AG10803 (cell line): ENCODE data around the gene NUCB1.
"Not testable (repeated sequence)": the region's sequence is repeated elsewhere in the genome, so short reads cannot be mapped to it uniquely, and the experiment has no call there.

Experiments
- DNase-seq: peaks from one replicate; pipeline ENCODE4 v3.0.0; 2010; ENCODE audit warnings: low read depth
- H3K4me3 ChIP-seq: 2 replicates; pipeline ENCODE4 v1.5.1; 2011; ENCODE audit warnings: mild to moderate bottlenecking, low read length, control low read depth
- TF ChIP-seq, protein P1 (sequence below): conservative IDR thresholded peaks from 2 replicates; pipeline ENCODE4 v1.5.1; 2011; ENCODE audit warnings: mild to moderate bottlenecking, low read length, control low read depth, inconsistent platforms

The NUCB1 gene

DNA sequence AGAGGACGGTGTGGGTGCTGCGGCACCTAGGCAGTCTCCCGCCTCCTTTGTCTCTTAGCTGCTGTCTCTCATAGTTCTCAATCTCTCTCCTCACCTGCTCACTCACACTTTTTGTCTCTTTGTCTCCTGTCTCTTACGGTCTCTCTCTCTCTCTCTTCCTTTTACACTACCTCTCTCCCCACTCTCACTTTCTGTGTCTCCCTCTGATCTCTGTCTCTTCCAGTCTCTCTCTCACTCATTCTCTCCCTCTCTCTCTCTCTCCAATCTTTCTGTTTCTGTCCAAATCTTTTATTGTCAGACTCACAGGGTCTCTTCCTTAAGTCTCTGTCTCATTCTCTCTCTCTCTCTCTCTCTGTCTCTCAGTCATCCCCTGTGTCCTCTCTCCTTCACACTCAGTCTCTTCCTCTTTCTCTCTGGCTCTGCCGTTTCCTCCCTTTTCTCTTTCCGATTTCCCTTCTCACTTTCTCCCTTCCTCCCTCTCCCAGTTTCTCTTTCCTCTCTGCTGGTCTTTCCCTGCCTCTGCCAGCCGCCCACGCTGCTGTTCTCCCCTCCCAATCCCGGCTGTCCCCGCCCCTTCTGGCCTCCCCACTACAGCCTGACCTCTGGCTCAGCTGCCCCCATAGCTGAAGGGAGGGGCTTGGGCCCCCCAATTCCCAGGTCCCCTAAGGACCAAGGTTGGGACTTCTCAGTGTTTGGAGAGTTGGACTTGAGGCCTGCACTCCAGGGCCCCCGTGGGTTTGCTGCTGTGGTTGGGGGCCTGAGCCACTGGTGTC is 31.8 kb upstream of the NUCB1 start, which contains the start of gene PLEKHA4:
Gene PLEKHA4 (minus strand): TSS at position 504 of the 773 bp plus-strand sequence. CDS start 997 bp downstream, outside the sequence.
- TF ChIP-seq, protein P1, sequence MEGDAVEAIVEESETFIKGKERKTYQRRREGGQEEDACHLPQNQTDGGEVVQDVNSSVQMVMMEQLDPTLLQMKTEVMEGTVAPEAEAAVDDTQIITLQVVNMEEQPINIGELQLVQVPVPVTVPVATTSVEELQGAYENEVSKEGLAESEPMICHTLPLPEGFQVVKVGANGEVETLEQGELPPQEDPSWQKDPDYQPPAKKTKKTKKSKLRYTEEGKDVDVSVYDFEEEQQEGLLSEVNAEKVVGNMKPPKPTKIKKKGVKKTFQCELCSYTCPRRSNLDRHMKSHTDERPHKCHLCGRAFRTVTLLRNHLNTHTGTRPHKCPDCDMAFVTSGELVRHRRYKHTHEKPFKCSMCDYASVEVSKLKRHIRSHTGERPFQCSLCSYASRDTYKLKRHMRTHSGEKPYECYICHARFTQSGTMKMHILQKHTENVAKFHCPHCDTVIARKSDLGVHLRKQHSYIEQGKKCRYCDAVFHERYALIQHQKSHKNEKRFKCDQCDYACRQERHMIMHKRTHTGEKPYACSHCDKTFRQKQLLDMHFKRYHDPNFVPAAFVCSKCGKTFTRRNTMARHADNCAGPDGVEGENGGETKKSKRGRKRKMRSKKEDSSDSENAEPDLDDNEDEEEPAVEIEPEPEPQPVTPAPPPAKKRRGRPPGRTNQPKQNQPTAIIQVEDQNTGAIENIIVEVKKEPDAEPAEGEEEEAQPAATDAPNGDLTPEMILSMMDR, result no peak
- H3K4me3 ChIP-seq, result peak within 1 kb of the TSS; percentile 63
- DNase-seq, result peak; percentile 51

DNA sequence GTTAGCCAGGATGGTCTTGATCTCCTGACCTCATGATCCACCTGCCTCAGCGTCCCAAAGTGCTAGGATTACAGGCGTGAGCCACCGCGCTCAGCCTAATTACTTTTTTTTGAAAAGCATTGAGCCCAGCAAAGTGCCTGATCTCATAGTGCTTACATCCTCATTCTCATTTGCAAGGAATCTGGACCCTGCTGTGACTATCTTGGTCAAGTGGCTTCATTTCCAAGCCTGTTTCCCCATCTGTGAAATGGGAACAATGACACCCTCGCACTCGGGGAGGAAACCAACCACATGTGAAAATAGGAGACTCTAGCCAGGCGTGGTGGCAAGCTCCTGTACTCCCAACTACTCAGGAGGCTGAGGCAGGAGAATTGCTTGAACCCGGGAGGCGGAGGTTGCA is 30.1 kb upstream of the NUCB1 start:
- DNase-seq, result no peak
- TF ChIP-seq, protein P1, result no peak
- no peak overlapping the region for H3K4me3 ChIP-seq

DNA sequence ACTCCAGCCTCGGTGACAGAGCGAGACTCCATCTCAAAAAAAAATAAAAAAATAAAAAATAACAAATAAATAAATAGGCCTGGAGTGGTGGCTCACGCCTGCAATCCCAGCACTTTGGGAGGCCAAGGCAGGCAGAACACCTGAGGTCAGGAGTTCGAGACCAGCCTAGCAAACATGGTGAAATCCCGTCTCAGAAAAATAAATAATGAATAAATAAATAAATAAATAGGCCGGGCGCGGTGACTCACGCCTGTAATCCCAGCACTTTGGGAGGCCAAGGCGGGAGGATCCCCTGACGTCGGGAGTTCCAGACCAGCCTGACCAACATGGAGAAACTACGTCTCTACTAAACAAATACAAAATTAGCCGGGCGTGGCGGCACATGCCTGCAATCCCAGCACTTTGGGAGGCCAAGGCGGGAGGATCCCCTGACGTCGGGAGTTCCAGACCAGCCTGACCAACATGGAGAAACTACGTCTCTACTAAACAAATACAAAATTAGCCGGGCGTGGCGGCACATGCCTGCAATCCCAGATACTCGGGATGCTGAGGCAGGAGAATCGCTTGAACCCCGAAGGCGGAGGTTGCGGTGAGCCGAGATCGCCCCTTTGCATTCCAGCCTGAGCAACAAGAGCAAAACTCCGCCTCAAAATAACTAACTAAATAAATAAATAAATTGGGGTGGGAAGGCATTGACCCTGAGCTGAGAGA is 28.5 kb upstream of the NUCB1 start:
- not testable (repeated sequence) for DNase-seq
- peak overlapping the region; percentile 45 for H3K4me3 ChIP-seq

GRCh38 chr19:48872182-48872883 is 27.8 kb upstream of the NUCB1 start, which contains the start of gene PPP1R15A:
Gene PPP1R15A (plus strand): TSS chr19:48872421. CDS start chr19:48873234, 813 bp downstream.
- TF ChIP-seq, protein P1, result no peak
- peak within 1 kb of the TSS; percentile 100 for H3K4me3 ChIP-seq
- DNase-seq, result peak; percentile 96

- TF ChIP-seq, protein P1, result no peak
- peak overlapping the region; percentile 100 for H3K4me3 ChIP-seq
- DNase-seq, result peak; percentile 95
Measured at GRCh38 chr19:48872884-48873475, 27.1 kb upstream of the NUCB1 start.

DNA sequence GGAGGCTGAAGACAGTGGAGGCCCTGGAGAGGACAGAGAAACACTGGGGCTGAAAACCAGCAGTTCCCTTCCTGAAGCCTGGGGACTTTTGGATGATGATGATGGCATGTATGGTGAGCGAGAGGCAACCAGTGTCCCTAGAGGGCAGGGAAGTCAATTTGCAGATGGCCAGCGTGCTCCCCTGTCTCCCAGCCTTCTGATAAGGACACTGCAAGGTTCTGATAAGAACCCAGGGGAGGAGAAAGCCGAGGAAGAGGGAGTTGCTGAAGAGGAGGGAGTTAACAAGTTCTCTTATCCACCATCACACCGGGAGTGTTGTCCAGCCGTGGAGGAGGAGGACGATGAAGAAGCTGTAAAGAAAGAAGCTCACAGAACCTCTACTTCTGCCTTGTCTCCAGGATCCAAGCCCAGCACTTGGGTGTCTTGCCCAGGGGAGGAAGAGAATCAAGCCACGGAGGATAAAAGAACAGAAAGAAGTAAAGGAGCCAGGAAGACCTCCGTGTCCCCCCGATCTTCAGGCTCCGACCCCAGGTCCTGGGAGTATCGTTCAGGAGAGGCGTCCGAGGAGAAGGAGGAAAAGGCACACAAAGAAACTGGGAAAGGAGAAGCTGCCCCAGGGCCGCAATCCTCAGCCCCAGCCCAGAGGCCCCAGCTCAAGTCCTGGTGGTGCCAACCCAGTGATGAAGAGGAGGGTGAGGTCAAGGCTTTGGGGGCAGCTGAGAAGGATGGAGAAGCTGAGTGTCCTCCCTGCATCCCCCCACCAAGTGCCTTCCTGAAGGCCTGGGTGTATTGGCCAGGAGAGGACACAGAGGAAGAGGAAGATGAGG is 26.4 kb upstream of the NUCB1 start:
- H3K4me3 ChIP-seq, result peak overlapping the region; percentile 100
- TF ChIP-seq, protein P1, result no peak
- peak; percentile 35 for DNase-seq
